Heart left ventricle (tissue), 16 donors: ENCODE results near the gene LRRC73. TPM values are rescaled to one million over a fixed set of nuclear protein-coding genes. Genes with fewer than 3 reads are reported as not detected.
"Not testable (repeated sequence)": the region's sequence is repeated elsewhere in the genome, so short reads cannot be mapped to it uniquely, and the experiment has no call there.

ENCODE experiments used
- ATAC-seq, 4 donors: fragments of 200-7000 bp; cut with Tn5 transposase; one replicate each; pipeline ENCODE4 v1.9.1; 2020 to 2022; ENCODE audit warnings: moderate library complexity in 4 of 4, mild to moderate bottlenecking in 3 of 4, moderate number of reproducible peaks in 1 of 4
- DNase-seq, 5 donors: peaks; one replicate each; pipeline ENCODE4 v3.0.0-alpha.2; 2020
- H3K27ac ChIP-seq, 12 donors: fragments of 200-600 bp; sonication (generic) in 4 of 12; one replicate each; pipeline versions ENCODE4 v1.5.0 to v1.8.0; 2016 to 2022; ENCODE audit warnings: mild to moderate bottlenecking in 2 of 12
- H3K27me3 ChIP-seq, 9 donors: fragments of 200-600 bp; sonication (generic) in 2 of 9; one replicate each; pipeline versions ENCODE4 v1.5.1 to v1.8.0; 2016 to 2022; ENCODE audit warnings: mild to moderate bottlenecking in 3 of 9
- H3K36me3 ChIP-seq, 9 donors: fragments of 200-600 bp; sonication (generic) in 2 of 9; one replicate each; pipeline versions ENCODE4 v1.5.0 to v1.8.0; 2018 to 2022; ENCODE audit warnings: mild to moderate bottlenecking in 2 of 9
- H3K4me1 ChIP-seq, 12 donors: fragments of 200-600 bp; sonication (generic) in 4 of 12; one replicate each; pipeline versions ENCODE4 v1.5.0 to v1.8.0; 2016 to 2022; ENCODE audit warnings: mild to moderate bottlenecking in 3 of 12
- H3K4me3 ChIP-seq, 12 donors: fragments of 200-600 bp; sonication (generic) in 4 of 12; one replicate each; pipeline versions ENCODE4 v1.5.0 to v1.8.0; 2017 to 2022; ENCODE audit warnings: mild to moderate bottlenecking in 9 of 12, moderate library complexity in 4 of 12
- H3K9me3 ChIP-seq, 12 donors: fragments of 200-600 bp; sonication (generic) in 4 of 12; one replicate each; pipeline versions ENCODE4 v1.5.0 to v1.8.0; 2016 to 2022; ENCODE audit warnings: mild to moderate bottlenecking in 1 of 12
- CTCF ChIP-seq, 12 donors: fragments of 200-600 bp; sonication (generic) in 4 of 12; IDR thresholded peaks; one replicate each; pipeline versions ENCODE4 v1.5.0 to v1.8.0; 2018 to 2022; ENCODE audit warnings: antibody characterized with exemption in 12 of 12, mild to moderate bottlenecking in 5 of 12
- POLR2A ChIP-seq, 2 donors: fragments of 450-650 bp; IDR thresholded peaks; one replicate each; pipeline ENCODE4 v1.6.1; 2017; ENCODE audit warnings: antibody characterized with exemption in 2 of 2, mild to moderate bottlenecking in 2 of 2, moderate library complexity in 2 of 2
- WGBS, 4 donors: extraction: QIAGEN DNeasy Blood & Tissue Kit in 2 of 4; methylation state at CpG; one replicate each; pipeline versions ENCODE4 v1.1.5 to v1.1.7; 2013 to 2018; 5-methylcytosine and 5-hydroxymethylcytosine counted together
- intact Hi-C, 10 donors: fragments of 100-400 bp; cut with DNase I; formaldehyde crosslinking; loops; one replicate each; pipeline versions ENCODE4 v1.11.1 to v1.14.2; 2022
- polyA plus RNA-seq, 2 donors: library from polyadenylated mRNA; stranded (reverse); fragments of 200-250 nt; gene quantifications; one replicate each; pipeline ENCODE4 v1.2.3, GENCODE V29; 2013
- total RNA-seq, 9 donors: library from RNA; depleted of rRNA in 2 of 9; stranded (reverse); fragments of >200 nt in 2 of 9; fragmentation: NEBNext Ultra II Directional in 3 of 9; extraction: Animal tissue kit (Norgen Biotek cat#: 25700) in 3 of 9; gene quantifications; one replicate each; pipeline versions ENCODE4 v1.1.0 to v1.2.4, GENCODE V29; 2016 to 2023
- donor health status: ischemic (EF 13 %, LVEDD 7.1; RV severe dilation, severe dysfunction).
- donor health status: healthy with polysubstance abuse.
- donor health status: DM: no; HTN: yes; CAD: no.
- donor health status: DM: no; HTN: no; CAD: no.
- donor health status: ischemic (EF 25% LVEDD 6.9; RV normal size, moderate dysfunction).
- donor health status: ischemic (EF 25% LVEDD 5.7; RV mildly dilated, moderate dysfunction).
- donor health status: healthy.
- donor health status: DM: yes; HTN: yes; CAD: no.
- donor health status: ischemic (EF 35%, LVEDD 5.7; RV mildly dilated, moderate dysfunction).
- donor health status: nonischemic (EF 11% LVEDD 7.7; RV severe dilation, severe dysfunction).
- donor health status: DM: yes; HTN: yes; CAD: no.
- donor health status: PGD.
- donor health status: ischemic (EF 29% LVEDD 5.4; RV normal size, mild dysfunction).
- donor health status: nonischemic (EF 23%, LVEDD 6.1; RV moderate dilation, normal function).

LRRC73 gene
- total and polyA plus RNA-seq, 11 donors, result 0.50 to 5.1 (median 1.9) TPM

GRCh38 chr6:43544461-43544860 is 34.3 kb upstream of the LRRC73 start:
- no peaks in the 10 kb centered on the region for H3K9me3 ChIP-seq
- H3K27me3 ChIP-seq, result no peaks in the 10 kb centered on the region
- H3K4me3 ChIP-seq, result no peak overlapping the region
- no peaks in the 10 kb centered on the region for H3K4me1 ChIP-seq
- TF ChIP-seq POLR2A (IDR thresholded peaks at IDR 0.05) (no peak), CTCF (IDR thresholded peaks at IDR 0.05) (no peak)
- no peak overlapping the region for H3K27ac ChIP-seq
- WGBS, 4 donors, result 60 to 72% (median 64%) methylated on average over 4 of the region's 4 CpGs
- DNase-seq, result no peak
- H3K36me3 ChIP-seq, result peaks cover 0 to 99% (median 96%) of the 10 kb centered on the region in 9 donors
- no peak for ATAC-seq
- intact Hi-C loops, result no loop called here

- intact Hi-C loops, result no loop called here
- Histone ChIP-seq H3K9me3 (no peaks in the 10 kb centered on the region), H3K27ac (no peak overlapping the region), H3K36me3 (peaks cover 0 to 93% (median 79%) of the 10 kb centered on the region in 9 donors), H3K4me1 (no peaks in the 10 kb centered on the region), H3K27me3 (no peaks in the 10 kb centered on the region), H3K4me3 (no peak overlapping the region)
- 93 to 95% (median 94%) methylated on average over 8 of the region's 8 CpGs for WGBS, 4 donors
- TF ChIP-seq POLR2A (IDR thresholded peaks at IDR 0.05) (no peak), CTCF (IDR thresholded peaks at IDR 0.05) (no peak)
- ATAC-seq, result no peak
- no peak for DNase-seq
Measured at GRCh38 chr6:43541774-43542471, 31.8 kb upstream of the LRRC73 start.

- Histone ChIP-seq H3K27me3 (no peaks in the 10 kb centered on the region), H3K36me3 (peaks cover 0 to 90% (median 72%) of the 10 kb centered on the region in 9 donors), H3K4me3 (no peak overlapping the region), H3K27ac (no peak overlapping the region), H3K4me1 (no peaks in the 10 kb centered on the region), H3K9me3 (no peaks in the 10 kb centered on the region)
- DNase-seq (no peak), ATAC-seq (no peak)
- no peak for TF ChIP-seq CTCF (IDR thresholded peaks at IDR 0.05)
- TF ChIP-seq POLR2A (IDR thresholded peaks at IDR 0.05), result no peak
- intact Hi-C loops, result no loop called here
- 94 to 99% (median 98%) methylated on average over 5 of the region's 5 CpGs for WGBS, 4 donors
Measured at GRCh38 chr6:43540507-43540906, 30.4 kb upstream of the LRRC73 start.

- H3K4me3 ChIP-seq, H3K9me3 ChIP-seq, DNase-seq, ATAC-seq, H3K27me3 ChIP-seq, intact Hi-C loops, H3K4me1 ChIP-seq, H3K27ac ChIP-seq: not testable (repeated sequence)
- 95 to 98% (median 97%) methylated on average over 20 of the region's 20 CpGs for WGBS, 4 donors
- H3K36me3 ChIP-seq, result peaks cover 0 to 88% (median 72%) of the 10 kb centered on the region in 9 donors
Measured at GRCh38 chr6:43539409-43539808, 29.3 kb upstream of the LRRC73 start.

- 96 to 100% (median 97%) methylated on average over 4 to 17 of the region's 17 CpGs for WGBS, 4 donors
- H3K9me3 ChIP-seq, result not testable (repeated sequence)
Measured at GRCh38 chr6:43538986-43539385, 28.8 kb upstream of the LRRC73 start.

More at GRCh38 chr6:43538986-43539385, 28.8 kb upstream of the LRRC73 start:
- H3K4me3 ChIP-seq, H3K27ac ChIP-seq, ATAC-seq, DNase-seq, intact Hi-C loops, H3K27me3 ChIP-seq, H3K4me1 ChIP-seq: not testable (repeated sequence)
- H3K36me3 ChIP-seq, result peaks cover 0 to 84% (median 72%) of the 10 kb centered on the region in 9 donors
